GM21528 (cell line): ENCODE data around the gene WDR31.

Experiments used
- ATAC-seq: cut with Tn5 transposase; IDR thresholded peaks from one replicate; pipeline ENCODE4 v1.9.1; 2021; ENCODE audit warnings: mild to moderate bottlenecking, moderate library complexity; ENCODE audit not compliant: unreplicated experiment, low FRiP score

Gene WDR31

DNA sequence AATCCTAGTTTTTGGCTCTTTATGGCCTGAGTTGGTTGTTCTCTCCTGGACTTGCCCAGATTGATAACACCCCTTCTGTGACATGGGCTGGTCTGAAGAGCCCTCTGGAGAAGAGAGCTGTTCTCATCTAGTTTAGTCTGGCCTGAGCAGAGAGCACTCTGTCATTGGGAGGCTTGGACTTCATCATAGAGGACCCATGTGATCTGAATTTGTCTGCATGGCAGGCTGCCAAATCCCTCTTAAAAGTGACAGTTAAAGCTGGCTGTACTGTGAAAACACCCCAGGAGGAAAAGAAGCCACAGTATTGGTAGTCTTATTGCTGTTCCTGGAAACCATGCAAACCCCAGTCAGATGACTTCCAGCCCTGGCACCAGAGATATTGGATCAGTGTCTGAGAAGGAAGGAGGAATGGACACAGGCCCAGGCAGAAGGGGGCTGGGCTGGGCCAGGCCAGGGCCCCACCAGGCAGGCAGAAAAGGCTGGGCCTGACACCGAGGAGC lies 3.7 kb upstream of the WDR31 start:
- ATAC-seq, result no peak

DNA sequence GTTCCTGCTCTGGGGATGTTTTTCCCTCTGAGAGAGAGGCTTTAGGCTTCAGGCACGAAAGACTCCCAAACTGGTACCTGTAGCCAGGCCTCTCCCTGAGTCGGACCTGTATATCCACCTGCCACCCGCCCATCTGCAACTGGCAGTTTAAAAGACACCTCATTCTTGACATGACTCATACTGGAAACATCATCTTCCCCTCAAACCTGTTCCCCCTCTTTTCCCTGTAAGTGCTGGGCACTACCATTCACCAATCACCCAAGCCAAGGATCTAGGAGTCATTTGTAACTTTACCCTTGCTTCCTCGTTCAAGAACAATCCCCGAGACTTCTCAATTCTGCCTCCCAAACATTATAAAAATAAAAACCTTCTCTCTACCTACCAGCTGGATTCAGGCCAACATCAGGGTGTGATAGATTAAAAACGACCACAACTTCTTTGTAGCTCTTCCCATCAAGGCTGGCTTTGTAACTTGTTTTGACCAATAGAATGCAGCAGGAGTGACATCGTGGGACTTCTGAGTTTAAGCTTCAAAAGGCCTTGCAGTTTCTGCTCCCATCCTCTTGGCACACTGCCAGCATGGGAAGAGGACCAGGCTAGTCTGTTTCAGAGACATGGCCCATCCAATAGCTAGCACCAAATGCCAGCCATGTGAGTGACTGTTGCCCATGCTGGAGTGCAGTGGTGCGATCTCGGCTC lies 1.8 kb upstream of the WDR31 start:
- ATAC-seq, result no peak

DNA sequence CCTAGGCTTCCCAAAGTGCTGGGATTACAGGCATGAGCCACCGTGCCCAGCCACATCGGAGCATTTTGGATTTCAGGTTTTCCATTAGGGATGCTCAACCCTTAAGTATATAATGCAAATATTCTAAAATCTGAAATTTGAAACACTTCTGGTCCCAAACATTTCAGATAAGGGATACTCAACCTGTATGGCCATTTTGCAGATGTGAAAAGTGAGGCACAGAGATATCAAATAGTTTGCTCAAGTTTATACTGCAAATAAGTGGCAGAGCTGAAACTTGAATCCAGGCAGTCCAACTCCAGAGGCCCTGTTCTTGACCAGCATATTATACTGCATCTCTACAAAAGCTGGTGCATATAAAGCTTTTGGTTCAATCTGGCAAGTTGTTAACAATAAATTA lies 2.4 kb downstream of the WDR31 start:
- ATAC-seq, result no peak

DNA sequence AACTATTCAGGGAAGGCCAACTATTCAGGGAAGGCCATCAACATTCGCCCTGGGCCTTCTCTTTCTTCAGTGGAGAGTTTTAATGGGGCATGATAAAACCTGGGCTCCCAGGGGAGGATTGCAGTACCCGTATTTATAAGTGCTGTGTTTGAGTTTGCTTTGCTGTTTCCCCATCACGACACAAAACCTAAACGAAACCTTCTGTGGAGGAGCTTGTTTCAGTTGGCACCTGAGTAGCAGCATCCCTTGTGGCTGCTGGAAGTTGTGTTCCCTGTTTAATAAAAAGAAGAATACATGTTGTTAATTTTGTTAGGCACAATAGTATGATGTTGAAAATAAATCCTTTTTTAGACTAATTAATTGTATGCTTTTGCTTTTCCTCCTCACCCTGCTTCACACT lies 8.3 kb downstream of the WDR31 start:
- ATAC-seq, result no peak

DNA sequence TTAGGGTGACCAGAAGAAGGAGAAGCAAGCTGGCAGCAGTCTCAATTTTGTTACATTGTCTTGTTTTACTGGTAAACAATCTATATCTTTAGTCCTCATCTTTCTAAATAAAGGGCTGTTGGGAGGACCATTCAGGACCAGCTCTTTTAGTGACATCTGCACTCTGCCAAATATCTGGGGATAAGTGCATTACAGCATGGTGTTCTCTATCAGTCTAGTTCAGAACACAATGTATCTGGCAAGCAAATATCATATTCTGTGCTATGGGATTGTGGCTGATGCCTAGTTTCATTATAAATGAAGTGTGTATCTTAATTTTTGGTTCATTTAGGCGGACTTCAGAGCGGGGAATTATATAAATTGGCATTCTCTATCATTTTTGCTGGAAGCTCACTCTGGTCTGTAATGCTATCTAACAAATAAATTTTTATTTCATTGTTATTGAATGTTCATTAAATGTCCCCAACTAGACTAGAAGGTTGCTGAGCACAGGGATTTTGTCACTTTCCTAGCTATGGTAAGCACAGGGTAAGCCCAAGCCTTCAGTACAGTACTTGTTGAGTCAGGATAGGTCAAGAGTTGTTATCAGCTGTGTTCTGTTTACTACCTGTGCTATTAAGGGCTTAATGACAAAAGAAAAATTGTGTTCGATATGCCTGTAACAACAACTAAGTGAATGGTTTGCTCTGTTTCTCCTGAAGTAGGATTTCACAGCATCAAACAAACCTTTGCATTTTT lies 11.9 kb downstream of the WDR31 start:
- no peak for ATAC-seq

DNA sequence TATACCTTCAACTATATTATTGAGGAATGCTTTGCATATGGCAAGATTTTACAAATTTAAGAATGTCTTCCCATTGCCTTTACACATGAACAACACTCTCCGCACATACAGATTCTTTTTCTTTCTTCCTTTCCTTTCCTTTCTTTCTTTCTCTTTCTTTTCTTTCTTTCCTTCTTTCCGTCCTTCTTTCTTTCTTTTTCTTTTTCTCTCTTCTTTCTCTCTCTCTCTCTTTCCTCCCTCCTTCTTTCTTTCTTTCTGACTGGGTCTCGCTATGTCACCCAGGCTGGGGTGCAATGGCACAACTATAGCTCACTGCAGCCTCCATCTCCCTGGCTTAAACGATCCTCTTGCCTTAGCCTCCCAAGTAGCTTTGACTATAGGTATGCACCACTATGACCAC lies 13.8 kb downstream of the WDR31 start:
- ATAC-seq, result no peak

DNA sequence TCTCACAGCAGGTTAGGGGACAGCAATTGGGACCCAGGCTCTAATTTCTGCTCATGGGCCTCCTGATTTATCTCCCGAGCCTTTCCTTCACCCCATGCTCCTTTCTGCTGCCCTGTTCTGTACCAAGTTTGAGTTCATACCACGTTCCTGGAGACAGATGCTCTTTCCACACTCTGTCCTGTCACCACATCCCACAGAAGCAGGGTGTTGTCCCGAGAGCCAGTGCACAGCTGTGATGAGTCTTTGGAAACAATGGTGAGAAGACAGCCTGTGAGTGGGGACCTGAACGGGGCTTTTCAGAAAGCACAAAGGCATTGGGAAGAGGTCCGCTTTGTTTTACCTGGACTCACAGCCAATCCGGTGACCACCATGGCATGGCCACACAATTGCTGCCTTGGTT lies 17.4 kb downstream of the WDR31 start:
- ATAC-seq, result no peak

DNA sequence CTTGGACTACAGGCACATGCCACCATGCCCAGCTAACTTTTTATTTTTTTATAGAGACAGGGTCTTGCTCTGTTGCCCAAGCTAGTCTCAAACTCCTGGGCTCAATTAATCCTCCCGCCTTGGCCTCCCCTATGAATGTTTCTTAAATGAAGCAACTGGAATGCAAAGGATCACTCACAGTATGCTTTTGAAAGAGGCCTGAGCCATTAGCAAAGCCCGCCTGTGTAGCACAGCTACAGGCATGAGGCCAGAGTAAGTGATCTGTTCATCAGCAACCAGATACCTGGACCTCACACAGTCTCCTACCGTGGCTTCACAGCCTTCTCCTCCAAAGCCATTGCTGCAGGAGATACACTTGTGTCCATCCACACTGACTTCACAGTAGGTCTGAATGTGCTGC lies 20.0 kb downstream of the WDR31 start:
- no peak for ATAC-seq

DNA sequence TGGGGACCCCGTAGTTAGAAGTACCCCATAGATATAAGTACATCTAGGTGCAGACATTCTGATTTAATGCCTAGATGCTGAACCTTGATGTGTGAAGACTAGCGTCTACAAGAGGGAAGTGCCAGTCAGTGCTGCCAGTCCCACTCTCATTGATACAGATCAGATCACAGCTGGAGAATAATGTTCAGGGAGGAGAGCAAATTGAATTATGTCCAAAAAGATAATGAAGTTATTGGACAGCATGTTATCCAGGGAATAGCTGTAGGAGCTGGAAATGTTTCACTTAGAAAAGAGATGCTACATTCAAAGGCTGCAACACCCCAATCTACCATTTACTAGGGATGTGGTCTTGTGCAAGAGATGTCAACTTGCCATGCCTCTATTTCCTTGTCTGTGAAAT lies 21.0 kb downstream of the WDR31 start:
- no peak for ATAC-seq

DNA sequence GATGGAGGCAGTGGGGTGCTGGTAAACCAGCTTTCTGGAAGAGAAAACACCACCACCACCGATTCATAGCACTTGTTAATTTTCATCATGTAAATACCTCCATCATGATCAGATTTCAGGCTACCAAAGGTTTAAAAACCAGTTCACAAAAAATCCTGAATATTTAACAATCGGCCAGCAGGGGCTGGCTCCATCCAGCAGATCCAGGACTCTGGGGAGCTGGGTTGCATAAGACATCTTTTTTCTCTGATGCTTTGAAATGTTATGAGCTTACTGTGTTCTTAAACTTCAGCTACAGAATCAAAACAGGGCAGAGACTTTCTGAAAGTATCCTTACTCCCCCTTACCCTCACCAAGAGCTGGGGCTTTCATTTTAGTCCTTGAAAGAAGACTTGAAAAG lies 22.3 kb downstream of the WDR31 start:
- no peak for ATAC-seq

DNA sequence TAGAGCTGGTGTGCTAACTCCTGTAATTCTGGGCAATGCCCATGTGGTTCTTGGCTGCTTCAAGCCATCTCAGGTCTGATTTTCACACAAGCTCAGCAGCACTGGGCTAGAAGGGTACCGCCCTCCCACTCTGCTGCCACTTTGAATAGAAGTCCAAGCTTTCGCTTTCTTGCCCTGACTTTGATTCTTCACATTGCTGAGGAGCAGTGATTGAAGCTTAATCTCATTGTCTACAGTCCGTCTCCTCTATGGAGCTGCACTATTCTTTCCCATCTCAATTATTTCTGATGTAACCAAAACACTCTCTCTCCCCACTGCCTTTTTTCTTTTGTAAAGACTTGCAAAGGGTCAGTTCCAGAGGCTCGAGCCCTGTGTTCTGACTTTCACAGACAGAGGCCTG lies 24.0 kb downstream of the WDR31 start:
- no peak for ATAC-seq

DNA sequence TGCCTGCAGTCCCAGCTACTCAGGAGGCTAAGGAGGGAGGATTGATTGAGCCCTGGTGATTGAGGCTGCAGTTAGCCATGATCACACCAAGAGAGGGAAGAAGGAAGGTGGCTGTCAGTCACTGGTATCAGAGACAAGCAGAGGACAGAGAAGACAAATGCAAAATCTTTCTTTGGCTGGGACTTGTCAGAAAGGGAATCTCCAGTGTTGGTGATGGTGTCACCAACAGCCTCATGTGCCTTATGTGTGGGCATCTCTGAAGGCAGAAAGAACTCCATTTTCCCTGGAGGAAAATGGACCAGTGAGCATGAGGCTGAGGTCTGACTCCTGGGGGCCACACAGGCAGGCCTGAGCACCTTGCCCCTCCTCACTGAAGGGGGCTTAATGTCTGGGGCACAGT lies 24.8 kb downstream of the WDR31 start:
- ATAC-seq, result no peak

DNA sequence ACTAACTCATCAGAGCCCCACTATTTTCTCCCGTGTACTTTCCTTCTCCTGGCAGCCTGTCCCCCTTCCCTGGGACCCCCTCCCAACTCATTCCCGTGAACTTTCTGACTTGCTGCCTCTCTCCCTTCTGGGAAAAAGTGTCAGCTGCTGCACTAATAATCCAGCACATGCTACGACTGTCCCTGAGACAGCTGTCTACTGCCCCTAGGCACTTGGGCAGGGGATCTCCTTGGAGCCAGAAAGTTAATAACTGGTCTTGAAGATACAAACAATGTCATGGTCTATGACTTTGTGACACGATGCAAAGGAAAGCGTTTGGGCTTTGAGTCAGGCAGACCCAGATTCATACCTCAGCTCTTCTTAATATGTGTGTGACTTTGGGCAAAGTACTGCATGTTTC lies 26.8 kb downstream of the WDR31 start:
- ATAC-seq, result no peak

DNA sequence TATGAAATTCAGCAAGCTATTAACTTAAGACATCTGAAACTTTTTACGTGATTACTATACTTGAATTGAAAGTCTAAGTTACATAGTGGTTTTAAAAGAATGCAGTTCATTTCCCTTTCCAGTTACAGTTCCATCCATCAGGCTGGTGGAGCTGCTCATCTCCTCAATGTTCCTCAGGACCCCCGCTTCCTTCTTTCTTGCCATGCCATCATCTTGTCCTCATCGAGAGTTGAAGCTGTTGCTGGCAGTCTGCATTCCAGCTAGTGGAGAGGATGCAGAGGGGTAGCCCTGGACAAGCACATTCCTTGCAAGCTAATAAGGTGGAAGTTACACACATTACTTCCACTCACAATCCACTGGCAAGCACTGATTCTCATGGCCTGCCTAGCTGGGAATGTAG lies 28.1 kb downstream of the WDR31 start:
- ATAC-seq, result no peak

DNA sequence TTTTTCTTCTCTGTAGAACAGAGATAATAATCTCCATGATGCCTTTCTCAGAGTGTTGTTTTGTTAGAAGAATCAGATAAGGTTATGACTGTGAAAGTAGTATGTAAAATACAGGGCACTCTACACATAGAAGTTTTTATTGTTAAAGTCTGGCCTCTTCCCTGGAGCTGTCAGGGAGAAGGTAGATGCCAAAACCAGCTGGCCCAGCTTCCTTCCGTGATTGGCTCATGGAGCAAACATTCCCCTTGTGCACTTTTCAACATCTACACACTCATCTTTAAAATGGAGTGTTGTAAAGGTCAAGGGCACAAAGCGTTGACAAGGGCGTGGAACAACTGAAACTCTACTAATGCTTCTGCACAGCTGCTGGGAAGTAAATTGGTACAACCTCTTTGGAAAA lies 29.5 kb downstream of the WDR31 start:
- ATAC-seq, result no peak

DNA sequence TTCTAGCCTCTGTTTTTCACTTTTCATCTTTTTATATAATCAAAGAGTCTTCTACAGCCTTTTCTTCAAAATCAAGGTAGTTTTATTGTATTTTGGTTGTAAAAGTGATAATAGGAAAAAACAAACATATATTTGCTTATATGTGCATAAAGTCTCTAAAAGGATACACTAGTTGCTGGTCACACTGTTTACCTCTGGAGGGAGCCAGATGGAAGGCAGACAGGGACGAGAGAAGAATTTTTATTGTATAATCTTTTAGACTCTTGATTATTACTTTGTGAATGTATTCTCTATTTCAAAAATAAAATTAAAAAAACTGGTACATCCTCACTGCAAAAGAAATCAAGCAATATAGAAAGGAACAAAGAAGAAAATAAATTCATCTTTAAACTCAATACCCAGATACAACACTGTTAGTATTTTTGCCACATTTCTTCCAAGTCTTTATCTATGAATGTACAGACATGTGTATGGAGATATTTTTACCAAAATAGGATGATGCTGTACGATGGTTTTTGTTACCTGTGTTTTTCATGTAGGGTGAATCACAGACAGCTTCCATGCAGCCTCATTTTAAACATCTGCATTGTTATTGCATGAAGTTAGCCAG lies 30.8 kb downstream of the WDR31 start:
- ATAC-seq, result no peak

DNA sequence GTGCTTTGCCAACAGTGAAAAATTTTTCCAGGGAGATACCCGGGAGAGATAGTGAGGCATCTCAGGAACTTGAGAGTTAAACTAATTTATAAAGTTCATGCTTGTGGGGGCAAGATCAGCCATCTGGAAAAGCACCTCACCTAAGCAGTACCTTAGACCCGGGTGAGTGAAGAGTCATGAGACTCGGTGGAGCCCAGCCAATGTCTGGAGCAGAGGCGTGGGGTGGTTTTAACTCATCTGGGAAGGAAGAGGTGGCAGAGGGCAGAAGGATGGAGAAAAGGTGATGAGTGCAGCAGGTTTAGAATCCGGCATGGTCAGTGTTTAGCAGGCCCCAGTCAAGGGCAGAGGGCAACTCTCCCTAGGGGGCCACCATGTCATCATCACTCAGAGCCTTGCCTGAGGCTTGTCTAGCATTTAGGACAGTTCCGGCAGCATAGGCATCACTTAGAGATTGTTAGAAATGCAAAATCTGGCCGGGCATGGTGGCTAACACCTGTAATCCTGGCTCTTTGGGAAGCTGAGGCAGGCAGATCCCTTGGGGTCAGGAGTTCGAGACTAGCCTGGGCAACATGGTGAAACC lies 32.6 kb downstream of the WDR31 start:
- ATAC-seq, result no peak

DNA sequence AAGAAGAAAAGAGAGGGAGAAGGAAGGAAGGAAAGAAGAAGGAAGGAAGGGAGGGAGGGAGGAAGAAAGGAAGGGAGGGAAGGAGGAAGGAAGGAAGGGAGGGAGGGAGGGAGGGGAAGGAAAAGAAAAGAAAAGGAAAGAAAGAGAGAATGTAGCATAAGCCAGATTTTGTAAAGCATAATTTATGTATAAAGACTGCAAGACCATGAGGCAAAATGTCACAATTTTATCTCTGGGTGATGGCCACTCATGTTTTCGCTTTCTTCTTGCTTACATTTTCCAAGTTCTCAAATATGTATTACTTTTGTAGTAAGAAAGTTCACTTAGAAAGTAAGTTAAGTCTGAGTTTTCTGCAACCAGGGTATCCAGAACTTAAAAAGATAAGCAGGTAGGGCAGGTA lies 33.5 kb downstream of the WDR31 start:
- ATAC-seq, result no peak

DNA sequence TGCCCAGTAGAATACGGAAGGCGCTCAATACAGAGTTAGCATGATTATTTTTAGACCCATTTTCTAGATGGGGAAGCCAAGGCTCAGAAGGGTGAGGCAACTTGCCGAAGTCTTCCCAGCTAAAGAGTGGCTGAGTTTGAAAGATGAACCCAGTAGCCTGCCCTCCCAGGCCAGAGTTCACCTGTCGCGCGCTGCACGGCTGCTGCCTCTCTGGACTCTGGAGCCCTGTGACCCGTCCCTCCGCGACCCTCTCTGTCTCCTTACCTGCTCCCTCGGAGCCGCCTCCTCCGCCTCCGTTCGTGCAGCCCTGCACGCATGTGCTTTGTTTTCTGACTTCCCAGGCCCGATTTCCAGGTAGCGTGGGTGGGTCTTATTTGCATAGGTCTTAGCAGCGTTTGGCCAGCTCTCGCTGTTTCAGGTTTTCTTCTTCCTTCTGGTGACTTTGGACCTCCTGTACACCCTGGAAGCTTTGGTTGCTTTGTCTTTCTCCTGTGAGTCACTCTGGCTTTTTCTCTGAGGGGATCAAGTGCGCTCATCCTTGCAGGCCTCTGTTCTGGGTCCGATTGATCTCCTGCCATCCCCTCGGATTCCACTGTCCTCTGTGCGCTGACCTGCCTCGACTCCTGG lies 37.2 kb downstream of the WDR31 start, which contains the start of gene RNF183:
RNF183 (minus strand) TSS at position 585 of the 627 bp plus-strand sequence. CDS start 5,192 bp downstream, outside the sequence.
- ATAC-seq, result no peak

DNA sequence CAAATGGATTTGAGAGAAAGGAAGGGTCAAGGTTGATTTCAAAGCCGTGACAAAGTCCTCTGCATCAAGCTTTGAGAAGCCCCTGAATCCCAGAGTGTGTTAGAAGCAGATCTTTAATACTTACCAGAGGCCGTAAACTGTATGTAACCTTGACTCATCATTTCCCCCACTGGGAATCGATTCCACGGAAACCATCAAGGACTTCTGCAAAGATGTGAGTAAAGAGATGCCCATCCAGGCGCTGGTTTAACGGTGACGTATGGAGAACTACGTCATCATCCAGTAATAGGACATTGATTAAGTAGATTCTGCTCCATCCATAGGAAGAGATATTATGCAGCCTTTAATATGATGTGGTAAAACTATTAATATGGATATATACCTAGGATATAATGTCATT lies 38.5 kb downstream of the WDR31 start:
- no peak for ATAC-seq

DNA sequence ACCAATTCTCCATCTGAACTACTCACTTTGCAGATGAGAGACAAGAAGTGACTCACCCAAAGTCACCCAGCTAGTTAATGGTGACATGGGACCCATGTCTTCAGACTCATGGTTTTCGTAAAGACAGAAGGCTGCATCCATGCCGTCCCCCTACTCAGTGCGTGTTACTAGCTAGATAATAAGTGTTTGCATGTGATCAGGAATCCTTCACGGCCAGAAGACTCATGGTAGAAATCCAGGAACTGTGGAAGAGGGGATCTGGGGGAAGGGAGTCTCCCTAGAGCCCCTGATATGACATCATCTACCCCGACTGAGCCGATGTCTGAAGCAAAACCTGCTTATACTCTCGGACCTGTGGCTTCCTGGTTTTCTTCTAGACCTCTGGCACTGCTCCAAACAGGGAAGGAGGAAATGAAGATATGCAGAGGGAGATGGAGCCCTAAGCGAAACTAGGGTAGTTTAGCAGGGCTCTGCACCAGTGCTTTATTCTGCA lies 40.2 kb downstream of the WDR31 start:
- no peak for ATAC-seq
